GM18861 (cell line): ENCODE data around the gene RGSL1.
"Not testable (repeated sequence)": the region's sequence is repeated elsewhere in the genome, so short reads cannot be mapped to it uniquely, and the experiment has no call there.

Experiments used
- ATAC-seq: cut with Tn5 transposase; IDR thresholded peaks from one replicate; pipeline ENCODE4 v1.9.1; 2021; ENCODE audit not compliant: unreplicated experiment

Gene RGSL1

DNA sequence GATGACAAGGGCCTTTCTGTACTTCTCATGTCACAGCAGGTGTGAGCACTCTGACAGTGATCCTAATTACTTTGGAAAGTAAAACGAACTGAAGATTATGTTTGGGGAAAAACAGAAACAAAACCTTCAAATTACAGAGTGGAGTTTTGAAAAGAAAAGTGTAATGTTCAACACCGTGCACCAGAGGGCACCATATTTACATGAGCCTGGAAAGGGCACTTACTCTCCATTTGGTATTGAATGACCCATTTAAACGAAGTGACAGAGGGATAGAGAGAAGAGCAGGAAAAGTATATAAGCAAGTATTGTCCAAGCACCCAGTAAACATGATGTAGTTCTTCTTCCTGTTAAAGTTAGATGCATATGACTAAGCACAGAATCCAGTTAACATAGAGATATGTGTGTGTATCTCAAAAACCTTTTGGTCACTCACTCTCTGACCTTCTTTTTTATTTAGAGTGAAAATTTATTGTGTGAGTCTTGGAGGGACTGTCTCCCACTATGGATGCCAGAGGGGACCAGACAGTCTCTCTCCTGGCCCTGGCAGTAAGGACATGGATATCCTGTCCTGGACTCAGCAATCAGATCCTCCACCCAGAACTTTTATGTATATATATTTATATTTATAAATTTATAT, 3.8 kb upstream of the RGSL1 start:
- ATAC-seq = no peak

DNA sequence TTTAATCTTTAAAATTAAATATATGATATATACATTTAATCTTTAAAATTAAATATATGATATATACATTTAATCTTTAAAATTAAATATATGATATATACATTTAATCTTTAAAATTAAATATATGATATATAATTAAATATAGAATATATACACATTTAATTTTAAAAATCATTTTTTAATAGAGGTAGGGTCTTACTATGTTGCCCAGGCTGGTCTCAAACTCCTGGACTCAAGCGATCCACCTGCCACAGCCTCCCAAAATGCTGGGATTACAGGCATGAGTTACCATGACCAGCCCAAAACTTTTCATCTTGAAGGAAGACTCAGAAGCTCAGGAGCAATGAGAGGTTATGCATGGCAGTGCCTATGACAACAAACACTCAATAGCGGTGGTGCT, 2.8 kb upstream of the RGSL1 start:
- not testable (repeated sequence) for ATAC-seq

DNA sequence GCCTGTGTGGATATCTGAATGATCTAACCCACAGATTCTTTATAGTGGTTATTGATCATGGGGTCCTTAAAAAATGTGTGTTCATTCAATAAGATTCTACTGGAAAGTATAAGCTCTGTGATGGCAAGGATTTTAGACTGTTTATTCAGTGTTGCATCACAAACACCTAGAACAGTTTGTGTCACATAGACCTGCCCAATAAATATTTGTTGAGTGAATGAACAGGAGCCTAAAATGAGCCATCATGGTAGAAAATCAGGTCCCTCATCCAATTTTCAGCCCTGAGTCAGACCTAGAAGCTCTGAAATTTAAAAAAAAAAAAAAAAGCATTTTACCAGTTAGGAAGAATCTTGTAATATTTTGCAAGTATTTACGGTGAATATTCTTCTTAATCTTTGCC, 2.3 kb upstream of the RGSL1 start:
- ATAC-seq = no peak

DNA sequence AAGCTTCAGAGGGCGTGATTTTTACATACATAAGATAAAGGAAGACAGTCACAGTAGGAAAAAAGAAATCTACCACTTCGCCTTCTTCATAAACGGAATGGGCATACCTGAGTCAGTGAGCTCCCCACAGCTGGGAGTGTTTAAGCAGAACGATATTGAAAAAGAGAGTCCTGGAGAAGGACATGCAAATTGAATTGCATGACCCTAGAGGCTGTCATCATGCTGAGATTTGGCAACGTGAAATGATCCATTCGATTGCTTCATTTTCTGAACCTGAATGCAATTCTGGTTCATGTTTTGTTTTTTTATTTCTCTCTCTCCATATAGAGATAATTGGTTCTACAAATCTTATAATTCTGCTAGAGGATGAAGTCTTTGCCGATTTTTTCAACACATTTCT, 3.7 kb downstream of the RGSL1 start:
- ATAC-seq = no peak

DNA sequence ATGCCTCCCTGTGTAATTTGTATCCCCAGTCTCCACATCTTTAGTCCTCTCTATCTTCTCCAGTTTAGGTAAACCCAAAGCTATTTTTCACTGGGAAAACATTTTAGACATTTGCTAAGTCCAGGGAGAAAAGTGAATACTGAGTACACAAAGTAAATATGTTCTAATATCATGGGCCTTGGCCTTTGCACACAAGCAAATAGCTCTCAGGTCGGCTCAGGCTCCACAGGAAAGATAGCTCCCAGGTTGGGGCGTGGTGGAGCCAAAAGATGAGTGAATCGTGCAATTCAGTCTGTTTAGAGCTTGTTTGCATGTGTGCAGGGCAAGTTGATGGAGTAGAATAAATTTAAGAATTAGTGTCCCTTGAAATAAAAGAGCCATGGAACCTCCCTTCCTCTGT, 7.9 kb downstream of the RGSL1 start:
- ATAC-seq = no peak

DNA sequence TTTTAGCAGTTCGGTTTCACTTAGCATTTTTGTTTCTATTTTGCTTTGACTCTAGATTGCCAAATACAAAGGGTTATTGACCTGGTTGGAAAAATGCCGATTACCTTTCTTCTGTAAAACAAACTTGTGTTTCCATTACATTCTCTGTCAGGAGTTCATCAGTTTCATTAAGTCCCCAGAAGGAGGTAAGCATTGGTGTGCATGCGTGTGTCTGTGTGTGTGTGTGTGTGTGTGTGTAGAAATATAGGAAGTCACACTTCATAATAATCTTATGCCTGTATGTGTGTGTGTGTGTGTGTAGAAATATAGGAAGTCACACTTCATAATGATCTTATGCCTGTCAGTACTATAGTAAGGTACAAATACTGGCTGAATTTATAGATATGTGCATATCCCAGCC, 10.0 kb downstream of the RGSL1 start:
- no peak for ATAC-seq

DNA sequence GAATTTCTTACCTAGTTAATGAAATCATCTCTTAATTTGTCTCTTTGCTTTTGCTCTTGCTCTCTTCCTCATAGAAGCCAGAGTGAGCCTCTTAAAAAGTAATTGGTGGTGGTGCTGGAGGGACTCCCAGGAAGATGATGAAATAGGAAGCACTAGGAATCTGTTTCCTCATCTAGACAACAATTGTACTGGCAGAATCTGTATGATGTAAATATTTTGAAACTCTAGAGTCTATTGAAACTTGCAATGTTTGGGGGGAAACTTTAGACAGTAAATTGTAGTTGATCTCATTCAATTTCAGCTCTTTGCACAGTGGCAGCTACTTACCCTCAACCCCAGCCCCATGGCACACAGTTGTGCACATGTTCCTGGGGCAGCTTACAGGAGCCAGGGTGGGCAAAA, 10.6 kb downstream of the RGSL1 start:
- no peak for ATAC-seq

DNA sequence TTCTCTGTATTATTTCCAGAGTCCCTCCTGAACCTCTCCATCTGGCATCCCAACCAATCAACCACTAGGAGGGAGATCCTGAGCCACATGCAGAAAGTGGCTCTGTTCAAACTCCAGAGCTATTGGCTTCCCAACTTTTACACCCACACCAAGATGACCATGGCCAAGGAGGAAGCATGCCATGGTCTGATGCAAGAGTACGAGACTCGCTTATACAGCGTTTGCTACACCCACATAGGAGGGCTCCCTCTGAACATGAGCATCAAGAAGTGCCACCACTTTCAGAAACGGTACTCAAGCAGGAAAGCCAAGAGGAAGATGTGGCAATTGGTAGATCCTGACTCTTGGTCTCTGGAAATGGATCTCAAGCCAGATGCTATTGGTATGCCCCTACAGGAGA, 23.6 kb downstream of the RGSL1 start:
- ATAC-seq = no peak

DNA sequence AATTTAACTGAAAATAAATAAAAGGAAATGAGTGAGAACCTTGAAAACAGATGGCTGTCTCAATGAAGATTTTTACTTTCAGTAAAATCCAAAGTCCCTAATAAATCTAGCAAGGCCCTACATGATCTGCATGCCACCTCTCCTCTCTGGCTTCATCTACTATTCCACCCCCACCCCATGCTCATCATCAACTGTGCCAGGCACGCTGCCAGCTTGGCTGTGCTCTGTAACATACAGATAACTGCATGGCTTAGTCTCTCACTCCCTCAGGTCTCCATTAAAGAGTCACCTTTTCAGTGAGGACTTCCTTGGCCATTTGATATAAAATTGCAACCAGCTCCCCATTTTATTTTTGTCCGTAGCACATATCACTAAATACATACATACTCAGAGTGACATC, 26.7 kb downstream of the RGSL1 start:
- no peak for ATAC-seq

DNA sequence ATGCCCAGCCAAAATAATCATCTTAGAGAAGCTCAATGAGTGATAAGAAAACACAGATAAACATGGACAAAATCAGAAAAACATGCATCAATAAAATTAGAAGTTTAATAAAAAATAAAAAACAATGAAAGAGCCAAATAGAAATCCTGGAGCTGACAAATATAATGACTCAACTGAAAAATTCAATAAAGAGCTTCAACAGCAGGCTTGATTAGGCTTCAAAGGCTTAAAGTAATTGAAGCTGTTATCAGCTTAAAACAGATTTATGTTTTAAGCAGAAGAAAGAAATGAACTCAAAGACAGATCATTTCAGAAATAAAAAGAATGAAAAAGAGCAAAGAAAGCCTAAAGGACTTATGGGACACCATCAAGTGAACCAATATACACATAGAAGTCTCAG, 28.3 kb downstream of the RGSL1 start:
- ATAC-seq = no peak

DNA sequence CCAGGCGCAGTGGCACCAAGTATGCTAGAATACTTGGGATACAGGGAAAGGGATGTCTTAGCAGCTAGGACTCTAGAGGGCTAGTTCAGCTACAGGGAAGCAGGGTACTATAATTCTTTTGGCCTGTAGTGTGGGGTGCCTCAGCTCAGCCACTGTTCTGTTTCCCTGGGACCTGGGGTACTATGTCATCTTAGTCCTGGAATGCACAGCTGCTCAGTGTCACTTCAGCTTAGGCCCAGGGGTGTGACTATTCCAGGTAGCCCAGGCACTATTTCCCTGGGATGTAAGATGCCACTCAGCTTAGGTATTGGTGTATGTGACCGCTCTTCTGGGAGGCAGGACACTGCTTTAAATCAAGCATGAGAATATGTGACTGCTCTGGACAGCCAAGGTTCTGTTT, 34.1 kb downstream of the RGSL1 start:
- no peak for ATAC-seq

DNA sequence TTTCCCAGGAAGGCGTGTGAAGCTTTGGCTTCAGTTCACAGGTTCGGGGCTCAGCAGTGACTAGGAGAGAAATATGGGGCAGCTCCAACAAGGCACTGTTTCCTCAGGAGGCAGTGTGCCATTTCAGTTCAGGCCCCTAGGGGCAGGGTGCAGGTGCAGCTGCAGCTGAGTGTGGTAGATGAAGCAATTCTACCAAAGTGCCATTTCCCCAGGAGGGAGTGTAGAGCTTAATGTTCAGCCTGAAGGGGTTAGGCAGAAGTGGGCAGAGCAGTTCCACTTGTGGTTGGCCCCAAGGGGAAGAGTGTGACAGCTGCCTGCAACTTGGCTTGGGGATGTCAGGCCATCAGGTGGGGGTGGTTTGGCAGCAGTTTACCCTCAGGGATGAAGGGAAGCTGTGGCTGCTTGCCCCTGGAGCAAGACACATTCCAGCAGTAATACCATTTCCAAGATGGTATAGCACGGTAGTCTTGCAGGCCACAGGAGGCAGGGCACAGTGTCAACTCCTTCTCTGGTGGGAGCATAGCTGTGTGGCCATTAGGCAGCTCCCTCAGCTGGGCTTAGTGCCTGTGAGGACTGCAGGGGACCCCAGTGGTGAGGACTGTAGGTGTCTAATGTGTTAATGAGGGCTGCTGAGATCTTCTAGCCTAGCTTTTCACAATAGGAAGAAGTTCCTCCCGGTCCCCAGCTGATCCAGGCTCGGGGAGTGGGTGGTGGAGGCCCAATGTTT, 34.7 kb downstream of the RGSL1 start:
- peak; percentile 98 for ATAC-seq

DNA sequence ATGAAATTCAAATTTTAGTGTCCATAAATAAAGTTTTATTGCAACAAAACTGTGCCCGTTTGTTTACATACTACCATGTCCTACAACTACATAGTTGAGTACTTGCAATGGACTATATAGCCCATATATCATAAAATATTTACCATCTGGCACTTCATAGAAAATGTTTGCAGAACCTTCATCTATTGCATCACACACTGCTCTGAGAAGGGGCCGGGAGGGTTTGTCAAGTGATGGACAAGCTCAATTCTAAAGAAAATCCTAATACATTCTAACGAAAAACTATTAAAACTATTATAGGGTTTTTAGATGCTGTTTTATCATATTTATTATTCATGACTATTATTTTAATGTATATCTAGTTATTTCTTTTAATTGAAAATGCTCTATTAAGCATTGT, 35.9 kb downstream of the RGSL1 start:
- no peak for ATAC-seq

DNA sequence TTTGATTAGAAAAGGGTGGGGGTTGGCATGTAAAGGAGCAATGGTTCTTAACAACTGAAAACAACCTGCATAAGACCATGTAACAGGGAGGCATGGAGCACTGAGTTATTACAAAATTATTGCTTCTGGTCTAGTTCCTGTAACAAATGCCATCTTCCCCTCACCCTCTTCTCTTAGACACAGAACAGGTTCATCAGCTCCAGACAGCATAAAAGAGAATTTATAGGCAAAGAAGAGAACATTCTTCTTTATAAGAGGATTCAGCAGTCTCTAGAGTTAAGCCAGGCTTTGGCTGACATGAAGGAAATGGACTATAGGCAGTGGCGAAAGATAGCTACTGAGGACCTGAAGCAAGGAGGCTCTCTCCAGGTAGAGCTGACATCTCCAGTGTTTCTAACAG, 38.9 kb downstream of the RGSL1 start:
- ATAC-seq = no peak

DNA sequence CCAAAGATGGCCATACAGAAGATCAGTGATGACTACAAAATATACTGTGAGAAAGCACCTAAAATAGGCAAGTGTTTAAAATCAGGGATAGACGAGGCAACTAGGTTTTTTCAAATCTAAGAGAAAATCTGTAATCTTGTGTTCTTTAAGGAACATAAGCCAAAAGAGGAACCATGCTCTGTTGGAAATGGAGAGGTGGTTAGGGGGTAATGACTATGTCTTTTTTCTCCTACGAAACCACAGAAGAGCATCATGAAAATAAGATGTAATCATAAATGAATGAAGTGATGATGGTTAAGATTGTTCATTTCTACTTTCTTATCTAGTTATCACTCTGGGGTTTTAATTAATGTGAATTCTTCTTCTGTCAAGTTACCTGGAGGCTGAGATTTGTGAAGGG, 43.1 kb downstream of the RGSL1 start:
- ATAC-seq = no peak

DNA sequence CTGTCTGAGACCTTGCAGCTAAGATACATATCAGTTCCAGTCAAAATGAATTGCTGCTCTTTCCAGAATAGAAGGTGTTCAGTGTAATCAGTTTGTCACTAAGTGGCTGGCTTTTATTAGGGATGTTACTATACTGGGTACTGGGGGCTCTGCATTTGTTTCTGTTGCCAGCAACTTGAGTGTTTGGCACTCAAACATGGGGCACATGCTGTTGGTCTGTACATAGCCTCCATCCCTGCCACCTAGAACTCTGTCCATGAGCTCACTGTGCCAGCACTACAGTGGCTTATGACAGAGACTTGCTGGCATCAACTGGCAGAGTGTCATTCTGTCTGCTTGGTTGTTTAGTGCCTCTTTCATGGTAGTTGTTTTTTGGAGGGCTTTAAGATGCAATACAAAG, 45.1 kb downstream of the RGSL1 start:
- no peak for ATAC-seq

DNA sequence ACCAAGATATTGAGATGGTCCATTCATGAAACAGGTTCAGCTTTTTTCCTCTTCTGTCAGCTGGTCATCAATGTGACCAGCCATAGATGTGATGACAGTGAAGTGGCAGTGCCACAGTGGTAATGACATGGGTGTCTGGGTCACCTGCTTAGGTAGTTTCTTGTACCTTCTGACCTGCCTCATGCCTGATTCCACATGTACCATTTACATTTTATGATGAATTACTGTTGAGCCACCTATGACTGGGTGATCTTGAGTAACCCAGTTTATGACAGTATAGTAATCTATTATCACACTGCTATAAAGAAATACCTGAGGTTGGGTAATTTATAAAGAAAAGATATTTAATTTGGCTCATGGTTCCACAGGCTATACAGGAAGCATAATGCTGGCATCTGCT, 45.7 kb downstream of the RGSL1 start:
- no peak for ATAC-seq

DNA sequence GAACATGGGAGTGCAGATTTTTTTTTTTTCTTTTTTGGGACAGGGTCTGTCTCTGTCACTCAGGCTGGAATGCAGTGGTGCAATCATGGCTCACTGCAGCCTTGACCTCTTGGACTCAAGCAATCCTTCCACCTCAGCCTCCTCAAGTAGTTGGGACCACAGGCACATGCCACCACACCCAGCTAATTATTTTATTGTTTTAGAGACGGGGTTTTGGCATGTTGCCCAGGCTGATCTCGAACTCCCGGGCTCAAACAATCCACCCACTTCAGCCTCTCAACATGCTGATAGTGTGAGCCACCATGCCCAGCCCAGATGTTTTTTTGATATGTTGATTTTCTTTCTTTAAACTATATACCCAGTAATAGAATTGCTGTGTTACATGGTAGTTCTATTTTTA, 57.7 kb downstream of the RGSL1 start:
- no peak for ATAC-seq

DNA sequence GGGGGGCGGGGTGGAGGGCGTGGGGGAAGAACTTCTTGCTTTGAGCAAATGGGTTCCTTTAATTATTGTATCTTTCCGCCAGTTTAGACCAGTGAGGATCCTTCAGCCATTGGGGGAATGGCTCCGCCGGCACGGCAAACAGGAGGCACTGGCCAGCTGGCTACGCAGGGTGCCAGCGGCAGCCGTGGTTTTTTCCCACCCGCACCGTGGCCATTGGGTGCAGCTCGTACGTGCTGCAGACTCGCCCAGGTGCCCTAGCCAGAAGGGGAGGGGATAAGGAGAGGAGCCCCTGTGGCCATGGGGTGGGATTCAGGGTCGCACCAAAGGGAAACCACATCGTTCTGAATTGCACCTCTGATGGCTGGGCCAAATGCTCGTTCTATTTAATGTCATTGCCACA, 65.6 kb downstream of the RGSL1 start:
- no peak for ATAC-seq

DNA sequence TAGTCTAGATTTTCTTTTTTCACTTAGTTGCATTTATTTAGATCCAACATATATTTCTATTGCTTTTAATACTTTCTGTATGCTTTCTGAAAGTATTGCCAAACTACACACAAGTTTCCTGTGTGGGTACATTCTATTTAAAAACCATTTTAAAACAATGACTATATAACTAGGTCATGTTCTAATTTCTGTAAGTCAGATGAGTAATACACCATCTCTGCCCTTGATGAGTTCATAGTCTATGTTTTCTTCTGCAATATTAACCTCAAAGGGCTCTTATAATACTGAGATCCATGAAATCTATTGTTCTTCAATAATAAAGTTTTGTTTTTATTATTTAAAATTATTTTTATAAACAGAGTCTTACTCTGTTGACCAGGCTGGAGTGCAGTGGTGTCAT, 70.8 kb downstream of the RGSL1 start:
- no peak for ATAC-seq

DNA sequence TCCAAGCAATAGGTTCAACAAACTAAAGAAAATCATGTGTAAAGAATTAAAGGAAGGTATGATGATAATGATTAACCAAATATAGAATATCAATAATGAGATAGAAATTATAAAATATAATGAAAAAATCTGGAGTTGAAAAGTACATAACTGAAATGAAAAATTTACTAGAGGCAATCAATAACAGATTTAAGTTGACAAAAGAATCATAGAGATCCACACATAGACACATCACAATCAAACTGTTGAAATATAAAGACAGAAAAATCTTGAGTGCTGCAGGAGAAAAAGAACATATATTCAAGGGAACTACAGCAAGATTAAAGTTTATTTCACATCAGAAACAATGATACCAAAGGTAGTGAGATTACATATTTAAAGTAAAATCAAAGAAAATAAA, 75.4 kb downstream of the RGSL1 start:
- no peak for ATAC-seq

DNA sequence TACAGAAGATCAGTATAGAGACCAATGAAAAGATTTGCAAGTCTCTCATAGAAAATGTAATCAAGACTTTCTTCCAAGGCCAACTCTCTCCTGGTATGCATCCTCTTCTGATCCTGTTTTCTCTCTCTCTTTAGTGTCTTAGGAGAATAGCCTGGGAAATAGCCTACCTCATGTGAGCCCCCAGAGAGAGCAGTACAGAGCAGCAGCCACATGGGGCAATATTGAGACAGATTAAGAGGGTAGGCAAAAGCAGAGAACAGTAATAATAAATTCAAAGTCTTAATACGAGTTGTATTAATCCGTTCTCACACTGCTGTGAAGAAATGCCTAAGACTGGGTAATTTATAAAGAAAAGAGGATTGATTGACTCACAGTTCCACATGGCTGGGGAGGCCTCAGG, 77.7 kb downstream of the RGSL1 start:
- no peak for ATAC-seq

DNA sequence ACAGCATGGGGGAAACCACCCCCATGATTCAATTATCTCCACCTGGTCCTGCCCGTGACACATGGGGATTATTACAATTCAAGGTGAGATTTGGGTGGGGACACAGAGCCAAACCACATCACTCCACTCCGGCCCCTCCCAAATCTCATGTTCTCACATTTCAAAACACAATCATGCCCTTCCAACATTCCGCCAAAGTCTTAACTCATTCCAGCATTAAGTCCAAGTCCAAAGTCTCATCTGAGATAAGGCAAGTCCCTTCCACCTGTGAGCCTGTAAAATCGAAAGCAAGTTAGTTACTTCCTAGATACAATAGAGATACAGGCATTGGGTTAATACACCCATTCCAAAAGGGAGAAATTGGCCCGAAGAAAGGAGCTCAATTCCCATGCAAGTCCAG, 78.3 kb downstream of the RGSL1 start:
- not testable (repeated sequence) for ATAC-seq
